HCT116 (cell line): ENCODE data around the gene CAP2.

ENCODE experiments used
- ATF3 ChIP-seq: IDR thresholded peaks from 2 replicates; pipeline ENCODE4 v1.6.1; 2012
- CTCF ChIP-seq, 3 experiments: fragments of 200-600 bp in 1 of 3; sonication (generic) in 1 of 3; IDR thresholded peaks in 2 of 3; conservative IDR thresholded peaks in 1 of 3; 2 replicates each; pipeline ENCODE4 v1.5.1; 2012 to 2017; ENCODE audit warnings: low read depth in 2 of 3, low read length in 2 of 3, antibody characterized with exemption in 1 of 3, borderline replicate concordance in 1 of 3, control low read depth in 1 of 3, mild to moderate bottlenecking in 1 of 3, mixed read lengths in 1 of 3, mixed run types in 1 of 3, moderate library complexity in 1 of 3; ENCODE audit not compliant: insufficient read depth in 1 of 3
- EZH2 ChIP-seq: fragments of 200-600 bp; sonication (generic); IDR thresholded peaks from 2 replicates; pipeline ENCODE4 v1.6.1; 2017; ENCODE audit warnings: antibody characterized with exemption, mixed run types
- JUND ChIP-seq: IDR thresholded peaks from 2 replicates; pipeline ENCODE4 v1.6.1; 2012
- POLR2AphosphoS5 ChIP-seq: IDR thresholded peaks from 2 replicates; pipeline ENCODE4 v1.6.1; 2011; ENCODE audit warnings: mild to moderate bottlenecking, low read depth, low read length, moderate library complexity
- REST ChIP-seq: IDR thresholded peaks from 2 replicates; pipeline ENCODE4 v1.6.1; 2012; ENCODE audit warnings: low read depth
- SIN3A ChIP-seq: IDR thresholded peaks from 2 replicates; pipeline ENCODE4 v1.6.1; 2012; ENCODE audit warnings: low read depth

- TF ChIP-seq EZH2 = no peak
- no peak for TF ChIP-seq SIN3A
- TF ChIP-seq CTCF (IDR thresholded peaks at IDR 0.05 in 2 of 3, conservative IDR thresholded peaks at IDR 0.05 in 1 of 3; ENCODE audit: borderline replicate concordance in 1 of 3, insufficient read depth in 1 of 3, low read depth in 2 of 3, low read length in 2 of 3) = no peak
- TF ChIP-seq REST = no peak
- no peak for TF ChIP-seq ATF3
- no peak for TF ChIP-seq POLR2AphosphoS5
- no peak for TF ChIP-seq JUND
These were observed 64.6 kb downstream of the CAP2 start for GRCh38 chr6:17457956-17458355.
